GM12874 (cell line): Measurements from ENCODE around the gene DEK.

Experiments used
- TF ChIP-seq, protein P1 (sequence below): IDR thresholded peaks from 2 replicates; pipeline ENCODE4 v1.5.1; 2011; ENCODE audit warnings: low read depth, mild to moderate bottlenecking, control low read depth, low read length, moderate library complexity; ENCODE audit not compliant: insufficient read depth

Gene DEK

DNA sequence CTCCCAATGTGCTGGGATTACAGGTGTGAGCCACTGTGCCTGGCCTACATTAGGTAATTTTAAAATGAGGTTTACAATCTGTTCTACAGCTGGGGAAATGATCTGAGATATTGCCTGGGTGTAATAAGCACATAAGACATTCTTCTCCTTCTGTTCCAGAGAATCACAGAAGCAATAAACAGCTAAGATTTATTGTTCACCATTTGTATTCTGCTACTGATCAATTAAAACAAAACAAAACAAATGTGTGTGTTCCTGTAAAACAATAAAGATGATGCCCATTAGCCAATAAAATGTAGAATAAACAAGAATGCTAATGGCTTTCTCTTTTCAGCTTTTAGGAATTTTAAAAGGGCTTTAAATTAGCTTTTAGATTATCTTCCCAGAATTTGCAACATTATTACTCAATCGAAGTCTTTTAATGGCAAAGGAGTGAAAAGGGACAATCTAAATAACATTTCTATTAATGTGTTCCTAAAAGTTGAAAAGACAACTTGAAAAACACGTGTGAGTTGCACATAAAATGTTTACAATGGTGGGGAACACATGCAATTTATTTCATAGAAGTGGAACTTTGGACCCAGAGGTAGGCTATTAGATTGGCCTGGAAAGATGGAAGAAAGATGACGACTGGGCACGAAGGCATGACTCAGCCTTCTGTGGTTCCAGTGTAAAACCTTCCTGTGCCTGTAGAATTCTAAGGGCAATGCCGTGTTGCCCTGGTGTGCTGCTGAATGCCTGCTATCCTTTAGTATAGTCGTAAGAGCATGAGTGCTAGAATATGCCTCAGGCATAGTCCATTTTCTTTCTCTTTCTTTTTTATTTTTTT is 29.0 kb upstream of the DEK start:
- TF ChIP-seq, protein P1, sequence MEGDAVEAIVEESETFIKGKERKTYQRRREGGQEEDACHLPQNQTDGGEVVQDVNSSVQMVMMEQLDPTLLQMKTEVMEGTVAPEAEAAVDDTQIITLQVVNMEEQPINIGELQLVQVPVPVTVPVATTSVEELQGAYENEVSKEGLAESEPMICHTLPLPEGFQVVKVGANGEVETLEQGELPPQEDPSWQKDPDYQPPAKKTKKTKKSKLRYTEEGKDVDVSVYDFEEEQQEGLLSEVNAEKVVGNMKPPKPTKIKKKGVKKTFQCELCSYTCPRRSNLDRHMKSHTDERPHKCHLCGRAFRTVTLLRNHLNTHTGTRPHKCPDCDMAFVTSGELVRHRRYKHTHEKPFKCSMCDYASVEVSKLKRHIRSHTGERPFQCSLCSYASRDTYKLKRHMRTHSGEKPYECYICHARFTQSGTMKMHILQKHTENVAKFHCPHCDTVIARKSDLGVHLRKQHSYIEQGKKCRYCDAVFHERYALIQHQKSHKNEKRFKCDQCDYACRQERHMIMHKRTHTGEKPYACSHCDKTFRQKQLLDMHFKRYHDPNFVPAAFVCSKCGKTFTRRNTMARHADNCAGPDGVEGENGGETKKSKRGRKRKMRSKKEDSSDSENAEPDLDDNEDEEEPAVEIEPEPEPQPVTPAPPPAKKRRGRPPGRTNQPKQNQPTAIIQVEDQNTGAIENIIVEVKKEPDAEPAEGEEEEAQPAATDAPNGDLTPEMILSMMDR = no peak

DNA sequence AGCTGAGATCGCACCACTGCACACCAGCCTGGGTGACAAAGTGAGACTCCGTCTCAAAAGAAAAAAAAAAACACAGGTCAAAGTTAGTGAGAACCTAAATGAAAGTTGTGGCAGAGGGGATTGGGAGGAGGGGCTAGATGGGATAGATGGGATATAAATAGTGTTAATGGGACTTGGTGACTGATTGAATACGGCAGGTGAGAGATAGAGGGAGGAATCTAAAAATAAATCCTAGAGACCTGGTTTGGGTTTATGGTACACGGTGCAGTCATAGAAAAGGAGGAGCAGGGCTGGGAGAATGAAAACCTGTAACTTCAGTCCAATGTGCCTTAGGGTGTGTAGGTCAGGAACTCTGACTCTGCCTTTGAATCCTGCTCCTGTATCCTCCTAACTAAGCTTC is 25.0 kb upstream of the DEK start:
- TF ChIP-seq, protein P1 = no peak

DNA sequence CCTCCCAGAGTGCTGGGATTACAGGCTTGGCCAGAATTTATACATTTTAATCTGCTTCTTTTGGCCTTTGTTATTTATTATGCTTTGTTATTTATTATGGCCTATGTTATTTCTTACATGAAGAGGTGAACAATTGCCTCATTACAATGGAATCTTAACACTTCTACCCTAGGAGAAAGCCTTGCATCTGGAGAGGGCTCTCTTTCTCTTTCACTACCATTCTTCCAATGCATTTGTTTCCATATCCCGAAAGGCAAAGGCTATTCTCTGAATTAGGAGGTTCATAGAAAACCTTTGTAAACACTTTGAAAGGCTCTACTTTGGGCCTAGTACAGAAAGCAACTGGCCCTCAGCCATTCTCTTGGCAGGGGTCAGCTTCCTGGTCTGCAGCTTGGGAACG is 19.9 kb upstream of the DEK start:
- TF ChIP-seq, protein P1 = no peak

DNA sequence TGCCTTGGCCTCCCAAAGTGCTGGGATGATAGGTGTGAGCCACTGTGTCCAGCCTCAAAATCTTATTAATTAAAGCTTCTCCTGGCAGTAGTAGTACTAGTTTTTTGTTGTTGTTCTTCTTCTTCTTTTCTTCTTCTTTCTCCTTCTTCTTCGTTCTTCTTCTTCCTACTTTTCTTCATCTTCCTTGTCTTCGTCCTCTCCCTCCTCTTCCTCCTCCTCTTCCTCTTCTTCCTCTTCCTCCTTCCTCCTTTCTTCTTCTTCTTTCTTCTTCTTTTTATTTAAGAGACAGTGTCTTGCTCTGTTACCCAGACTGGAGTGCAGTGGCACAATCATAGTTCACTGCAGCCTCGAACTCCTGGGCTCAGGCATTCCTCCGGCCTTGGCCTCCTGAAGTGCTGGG is 17.2 kb upstream of the DEK start:
- TF ChIP-seq, protein P1 = no peak

DNA sequence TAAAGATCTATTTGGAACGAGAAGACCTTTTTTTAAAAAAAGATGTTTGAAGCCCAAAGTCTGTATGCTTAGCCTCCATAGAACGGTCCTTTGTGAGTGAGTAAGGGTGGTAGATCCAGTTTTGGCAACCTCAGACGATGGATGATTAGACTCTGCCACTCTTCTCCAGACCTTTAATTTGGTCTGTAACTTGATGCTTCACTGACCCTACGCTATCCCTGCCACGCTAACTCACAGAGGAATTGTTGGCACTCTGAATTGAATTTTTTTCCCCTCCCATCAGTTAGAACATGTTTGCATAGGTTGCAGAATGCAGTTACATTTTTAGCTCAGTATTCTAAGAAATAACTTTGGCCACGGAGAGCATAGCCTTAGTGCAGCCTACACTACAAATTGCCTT is 15.8 kb upstream of the DEK start:
- TF ChIP-seq, protein P1 = no peak

DNA sequence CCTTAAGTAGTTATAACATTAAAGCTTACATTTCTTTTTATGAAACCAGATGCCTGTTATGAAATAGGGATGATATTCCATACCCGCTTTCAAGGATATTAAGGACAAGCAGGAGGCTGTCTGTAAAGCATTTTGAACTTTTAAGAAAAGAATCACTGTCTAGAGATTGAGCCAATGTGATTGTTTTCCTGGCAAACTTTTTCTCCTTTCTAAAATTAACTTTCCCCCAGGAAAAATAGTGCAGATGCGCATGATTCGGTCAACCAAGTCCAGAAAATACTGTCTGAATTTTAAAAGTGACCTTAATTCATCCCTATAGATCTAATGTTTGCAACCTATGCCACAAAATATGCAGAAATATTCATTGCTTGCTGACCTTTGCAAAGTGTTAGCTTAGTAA is 15.1 kb upstream of the DEK start:
- TF ChIP-seq, protein P1 = no peak

DNA sequence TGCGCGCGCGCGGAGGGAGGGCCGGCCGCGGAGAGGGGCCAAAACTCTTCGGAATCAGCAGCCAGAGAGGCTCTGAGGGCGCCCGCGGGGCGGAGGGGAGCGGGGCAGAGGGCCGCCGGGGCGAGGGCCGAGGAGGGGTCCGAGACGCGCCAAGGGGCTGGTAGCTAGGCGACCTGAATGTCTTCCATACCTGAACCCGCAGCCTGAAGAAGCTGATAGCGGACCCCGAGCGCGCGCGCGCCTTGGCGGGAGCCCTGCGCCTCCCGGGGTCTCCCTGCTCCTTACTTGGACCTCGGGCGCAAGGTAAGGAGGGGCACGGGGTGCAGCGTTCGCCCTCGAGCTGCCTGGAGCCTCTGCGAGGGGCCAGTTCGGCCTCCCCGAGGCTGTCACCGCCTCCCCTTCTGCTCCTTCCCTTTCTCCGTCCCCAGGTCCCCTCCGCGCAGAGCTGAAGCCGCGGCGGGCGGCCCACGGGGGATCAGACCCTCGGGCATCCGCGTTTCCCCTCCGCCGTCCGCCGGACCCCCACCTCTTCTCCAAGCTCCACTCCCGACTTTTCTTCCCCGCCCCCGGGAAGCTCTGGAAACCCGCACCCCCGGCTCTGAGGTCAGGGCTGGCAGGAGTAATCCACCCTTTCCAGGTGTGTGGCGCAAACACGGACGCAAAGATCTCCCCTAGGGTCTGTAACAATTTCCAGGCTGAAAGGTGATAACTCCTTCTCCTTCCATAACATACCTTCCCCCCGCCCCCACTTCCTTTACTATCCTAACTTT is 13.1 kb upstream of the DEK start:
- TF ChIP-seq, protein P1 = no peak
